Measurements from ENCODE around the gene DUS4L.
A peak's percentile ranks its signal among the peaks of the same experiment; 100 is the strongest.
"Not testable (repeated sequence)": the region's sequence is repeated elsewhere in the genome, so short reads cannot be mapped to it uniquely, and the experiment has no call there.

Gene DUS4L, protein sequence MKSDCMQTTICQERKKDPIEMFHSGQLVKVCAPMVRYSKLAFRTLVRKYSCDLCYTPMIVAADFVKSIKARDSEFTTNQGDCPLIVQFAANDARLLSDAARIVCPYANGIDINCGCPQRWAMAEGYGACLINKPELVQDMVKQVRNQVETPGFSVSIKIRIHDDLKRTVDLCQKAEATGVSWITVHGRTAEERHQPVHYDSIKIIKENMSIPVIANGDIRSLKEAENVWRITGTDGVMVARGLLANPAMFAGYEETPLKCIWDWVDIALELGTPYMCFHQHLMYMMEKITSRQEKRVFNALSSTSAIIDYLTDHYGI

DNA sequence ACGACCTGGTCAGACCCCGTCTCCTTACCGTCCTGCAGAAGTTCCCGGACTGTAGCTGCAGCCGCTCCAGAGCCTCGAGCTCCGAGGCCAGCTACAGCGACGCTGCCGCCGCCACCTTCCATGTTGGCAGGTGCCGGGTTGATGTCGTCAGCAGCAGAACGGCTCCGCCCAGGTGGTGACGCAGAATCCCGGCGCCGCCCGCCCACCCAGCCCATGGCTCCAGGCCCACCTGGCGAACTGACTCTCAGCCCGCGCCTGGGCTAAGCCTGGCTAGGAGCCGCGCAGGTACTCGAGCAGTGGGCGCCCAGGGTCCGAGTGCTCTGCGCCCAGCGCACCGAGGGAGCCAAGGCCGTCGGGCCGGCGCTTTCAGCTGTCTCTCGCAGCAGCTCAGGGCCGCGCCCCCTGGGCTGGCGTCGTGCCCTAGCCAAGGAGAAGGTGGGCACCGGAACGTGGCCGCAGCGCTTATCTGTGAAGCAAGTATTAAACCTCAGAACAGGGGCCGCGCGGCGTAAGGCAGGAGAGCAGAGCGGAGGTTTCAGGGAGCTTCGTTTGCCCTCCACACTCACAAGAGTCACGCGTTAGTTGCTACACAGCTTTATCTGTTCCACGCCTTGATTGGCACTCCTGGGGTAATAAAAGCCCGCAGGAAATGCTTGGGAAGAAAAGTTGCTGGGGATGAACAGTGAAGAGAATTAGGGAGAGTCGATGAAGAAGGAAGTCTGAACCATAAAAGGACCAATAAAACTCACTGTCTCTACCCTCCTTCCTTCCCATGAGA is at the start of gene DUS4L, which contains the start of gene COG5:
Gene DUS4L, plus strand, starts transcription at position 197 of the 778 bp plus-strand sequence. CDS start 3,100 bp downstream, outside the sequence.
Gene COG5, minus strand, starts transcription at position 146 of the 778 bp plus-strand sequence. Its CDS starts 24 bp downstream, at position 122.
- peak; percentile 77 for DNase-seq

DNA sequence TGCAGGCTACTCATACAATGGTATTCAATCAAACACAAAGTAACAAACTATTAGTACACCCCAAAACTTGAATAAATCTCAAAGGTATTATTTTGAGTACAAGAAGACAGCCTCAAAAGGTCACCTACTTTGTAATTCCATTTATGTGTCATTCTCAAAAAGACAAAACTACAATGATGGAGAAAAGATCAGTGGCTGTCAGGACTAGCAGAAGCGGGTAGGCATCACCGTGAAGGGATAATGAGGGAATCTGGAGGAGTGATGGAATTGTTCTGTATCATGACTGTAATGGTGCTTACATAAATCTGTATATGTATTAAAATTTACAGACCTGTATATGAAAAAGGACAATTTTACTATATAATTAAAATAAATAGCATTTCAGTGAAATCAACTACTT is 37.1 kb upstream of the DUS4L start:
- DNase-seq, result no peak

DNA sequence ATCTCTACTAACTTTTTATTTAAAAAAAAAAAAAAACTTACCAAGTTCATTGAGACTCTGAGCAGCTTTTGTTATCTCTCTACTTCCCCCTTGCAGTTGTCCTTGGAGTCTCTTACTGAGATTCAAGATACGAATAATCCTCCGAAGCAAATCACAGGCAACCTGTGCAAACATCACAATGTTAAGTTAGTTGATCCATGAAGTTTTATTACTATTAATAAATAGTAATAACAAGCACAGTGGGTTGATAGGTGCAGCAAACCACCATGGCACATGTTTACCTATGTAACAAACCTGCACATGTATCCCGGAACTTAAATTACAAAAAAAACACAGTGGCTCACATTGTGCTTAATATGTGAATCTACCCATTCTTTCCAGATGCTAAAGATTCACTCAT is 36.6 kb upstream of the DUS4L start:
- DNase-seq, result no peak

GRCh38 chr7:107528461-107528860 is 35.3 kb upstream of the DUS4L start:
- peak; percentile 66 for DNase-seq

DNA sequence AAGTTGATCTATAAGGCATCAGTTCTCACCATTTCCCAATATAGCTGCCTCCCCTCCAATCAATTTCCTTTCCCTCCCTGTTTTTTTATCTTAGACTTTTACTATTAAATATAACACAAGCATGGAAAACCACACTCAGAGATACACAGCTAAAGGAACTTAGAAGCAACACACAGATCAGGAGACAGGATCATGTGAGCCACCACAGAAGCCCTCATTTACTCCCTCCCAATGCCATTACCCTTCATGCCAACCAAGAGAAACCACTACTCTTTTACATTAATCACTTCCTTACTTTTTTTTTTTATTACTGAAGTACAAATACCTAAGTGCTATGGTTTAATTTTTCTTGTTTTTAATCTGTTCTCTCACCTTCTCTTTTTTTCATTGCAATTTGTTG is 33.0 kb upstream of the DUS4L start:
- no peak for DNase-seq

DNA sequence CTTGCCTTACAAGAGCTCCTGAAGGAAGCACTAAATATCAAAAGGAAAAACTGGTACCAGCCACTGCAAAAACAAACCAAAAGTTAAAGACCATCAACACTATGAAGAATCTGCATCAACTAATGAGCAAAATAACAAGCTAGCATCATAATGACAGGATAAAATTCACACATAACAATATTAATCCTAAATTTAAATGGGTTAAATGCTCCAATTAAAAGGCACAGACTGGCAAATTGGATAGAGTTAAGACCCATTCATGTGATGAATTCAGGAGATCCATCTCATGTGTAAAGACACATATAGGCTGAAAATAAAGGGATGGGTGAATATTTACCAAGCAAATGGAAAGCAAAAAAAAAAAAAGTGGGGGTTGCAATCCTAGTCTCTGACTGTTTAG is 29.6 kb upstream of the DUS4L start:
- DNase-seq, result no peak

DNA sequence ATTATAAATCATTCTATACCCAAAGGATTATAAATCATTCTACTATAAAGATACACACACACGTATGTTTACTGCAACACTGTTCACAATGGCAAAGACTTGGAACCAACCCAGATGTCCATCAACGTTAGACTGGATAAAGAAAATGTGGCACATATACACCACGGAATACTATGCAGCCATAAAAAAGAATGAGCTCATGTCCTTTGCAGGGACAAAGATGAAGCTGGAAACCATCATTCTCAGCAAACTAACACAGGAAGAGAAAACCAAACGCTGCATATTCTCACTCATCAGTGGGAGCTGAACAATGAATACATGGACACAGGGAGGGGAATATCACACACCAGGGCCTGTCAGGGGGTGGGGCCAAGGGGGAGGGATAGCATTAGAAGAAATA is 26.5 kb upstream of the DUS4L start:
- DNase-seq, result not testable (repeated sequence)

DNA sequence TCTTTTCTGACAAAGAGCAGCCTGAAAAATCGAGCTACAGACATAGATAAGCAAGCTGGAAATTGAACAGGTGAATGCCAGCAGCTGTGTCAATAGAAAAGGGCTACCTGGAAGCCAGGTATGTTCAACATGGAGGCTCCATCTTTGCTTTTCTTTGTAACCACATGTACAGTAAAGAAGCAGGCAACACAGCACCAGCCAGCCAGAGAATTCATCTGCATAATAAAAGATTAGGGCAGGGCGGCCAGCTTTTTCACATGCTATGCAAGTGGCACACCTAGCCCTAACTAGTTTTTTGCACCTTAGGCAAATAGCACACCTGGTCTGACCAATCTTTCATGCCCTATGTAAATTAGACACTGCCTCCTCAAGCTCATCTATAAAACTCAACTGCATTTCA is 25.8 kb upstream of the DUS4L start:
- DNase-seq, result no peak

DNA sequence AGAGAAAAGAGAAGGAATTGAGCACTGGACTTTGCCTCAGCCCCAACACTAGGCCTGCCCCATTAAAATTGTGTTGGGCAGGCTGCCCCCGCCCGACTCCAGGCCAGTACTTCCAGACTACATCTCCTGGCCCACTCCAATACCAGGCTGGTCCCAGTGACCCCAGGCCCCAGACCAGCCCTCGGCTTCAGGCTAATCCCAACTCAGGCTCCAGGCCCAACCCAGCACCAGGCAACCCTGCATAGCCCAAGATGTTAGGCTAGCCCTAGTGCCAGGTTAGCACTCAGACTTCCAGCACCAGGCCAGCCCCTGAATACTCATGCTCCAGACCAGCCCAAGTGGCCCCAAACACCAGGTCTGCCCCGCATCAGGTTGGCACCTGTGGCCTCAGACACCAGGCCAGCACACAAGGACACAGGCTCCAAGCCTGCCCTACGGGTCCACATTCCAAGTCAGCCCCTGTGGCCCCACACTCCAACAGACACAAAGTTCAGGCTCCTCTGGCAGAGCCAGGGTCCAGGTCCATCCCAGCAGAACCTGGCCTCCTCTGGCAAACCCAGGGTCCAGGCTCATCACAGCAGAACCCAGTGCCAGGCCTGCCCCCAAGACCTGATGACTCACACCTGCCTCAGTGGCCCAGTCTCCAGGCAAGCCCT is 20.3 kb upstream of the DUS4L start:
- no peak for DNase-seq

DNA sequence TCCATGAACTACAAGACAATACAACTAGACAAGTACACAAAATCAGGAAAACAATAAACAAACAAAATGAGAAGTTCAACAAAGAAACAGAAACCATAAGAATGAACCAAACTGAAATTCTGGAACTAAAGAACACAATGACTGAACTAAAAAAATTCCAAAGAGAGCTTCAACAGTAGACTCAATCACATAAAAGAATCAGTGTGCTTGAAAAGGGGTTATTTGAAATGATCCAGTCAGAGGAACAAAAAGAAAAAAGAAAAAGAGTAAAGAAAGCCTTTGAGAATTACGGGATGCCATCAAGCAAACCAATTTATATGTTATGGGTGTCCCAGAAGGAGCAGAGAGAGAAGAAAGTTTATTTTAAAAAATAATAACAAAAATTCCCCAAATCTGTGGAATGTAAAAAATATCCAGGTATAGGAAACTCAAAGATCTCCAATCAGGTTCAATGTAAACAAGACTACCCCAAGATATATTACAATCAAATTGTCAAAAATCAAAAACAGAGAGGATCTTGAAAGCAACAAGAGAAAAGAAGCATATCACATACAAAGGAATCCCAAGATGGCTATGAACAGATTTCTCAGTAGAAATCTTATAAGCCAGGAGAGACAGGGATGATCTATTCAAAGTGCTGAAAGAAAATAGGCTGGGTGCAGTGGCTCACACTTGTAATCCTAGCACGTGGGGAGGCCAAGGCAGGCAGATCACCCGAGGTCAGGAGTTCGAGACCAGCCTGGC is 18.8 kb upstream of the DUS4L start:
- DNase-seq, result no peak

DNA sequence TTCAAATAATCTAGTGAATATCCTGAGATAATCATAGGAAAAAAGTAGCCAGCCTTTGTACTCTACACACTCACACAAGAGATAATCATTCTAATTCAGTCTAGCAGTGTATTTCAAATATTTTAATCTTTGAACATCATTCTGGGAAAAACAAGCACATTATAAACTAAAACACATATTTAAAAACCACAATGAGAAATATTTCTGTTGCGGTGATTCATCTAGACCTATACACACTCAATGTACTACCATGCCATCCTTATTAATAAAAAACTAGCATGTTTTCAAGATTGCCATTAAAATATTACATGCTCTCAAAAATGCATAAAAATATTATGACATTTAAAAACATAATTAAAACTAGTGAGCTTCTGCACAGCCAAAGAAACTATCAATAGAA is 11.8 kb upstream of the DUS4L start:
- DNase-seq, result peak; percentile 30

- no peak for DNase-seq
Measured at GRCh38 chr7:107555893-107556292, 7.9 kb upstream of the DUS4L start.

DNA sequence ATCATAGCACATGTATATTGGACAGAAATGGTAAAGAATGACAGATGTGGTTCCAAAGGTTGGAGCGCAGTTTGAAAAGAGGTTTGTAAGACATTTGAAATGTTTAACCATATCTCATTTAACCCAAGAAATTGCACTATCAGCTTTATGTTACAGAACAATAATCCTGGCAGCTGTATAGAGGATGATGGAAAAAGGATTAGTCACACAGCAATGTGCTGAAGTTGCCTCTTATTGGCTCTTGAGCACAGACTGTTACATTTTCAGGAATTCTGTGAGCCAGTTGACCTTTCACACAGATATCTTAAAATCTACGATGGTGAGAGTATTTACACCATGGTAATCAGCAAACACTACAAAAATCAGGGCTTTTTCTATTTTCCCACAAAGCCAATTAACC is 3.9 kb upstream of the DUS4L start:
- peak; percentile 72 for DNase-seq

DNA sequence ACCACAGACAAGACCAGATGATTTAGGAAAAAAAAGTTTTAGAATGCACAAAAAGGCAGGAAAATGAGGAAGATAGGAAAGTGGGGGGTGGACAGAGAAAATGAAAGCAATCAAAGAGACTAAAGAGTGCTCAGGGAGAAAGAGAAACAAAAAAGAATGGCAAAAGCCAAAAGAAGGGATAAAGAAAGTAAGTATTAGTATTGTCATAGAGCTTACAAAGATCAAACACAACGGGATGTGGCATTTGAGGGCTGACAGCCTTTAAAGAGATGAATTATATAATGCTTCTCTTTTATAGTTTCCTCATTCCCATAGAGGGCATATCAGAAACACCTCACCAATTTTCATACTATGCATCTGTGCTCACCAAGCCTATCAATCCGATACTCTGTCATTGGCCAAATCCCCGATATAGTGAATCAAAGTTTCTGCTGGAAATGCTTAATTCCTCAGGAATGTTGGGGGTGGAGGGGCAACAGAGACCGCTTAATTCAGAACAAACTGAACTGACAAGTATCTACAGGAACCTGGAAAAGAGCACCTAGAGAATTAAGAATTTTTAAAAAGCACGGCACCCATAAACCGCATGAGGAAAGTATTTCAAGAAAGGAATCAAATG is 2.8 kb upstream of the DUS4L start:
- DNase-seq, result no peak

- peak; percentile 3 for DNase-seq
Measured at GRCh38 chr7:107563081-107563774, 543 bp upstream of the DUS4L start.

DNA sequence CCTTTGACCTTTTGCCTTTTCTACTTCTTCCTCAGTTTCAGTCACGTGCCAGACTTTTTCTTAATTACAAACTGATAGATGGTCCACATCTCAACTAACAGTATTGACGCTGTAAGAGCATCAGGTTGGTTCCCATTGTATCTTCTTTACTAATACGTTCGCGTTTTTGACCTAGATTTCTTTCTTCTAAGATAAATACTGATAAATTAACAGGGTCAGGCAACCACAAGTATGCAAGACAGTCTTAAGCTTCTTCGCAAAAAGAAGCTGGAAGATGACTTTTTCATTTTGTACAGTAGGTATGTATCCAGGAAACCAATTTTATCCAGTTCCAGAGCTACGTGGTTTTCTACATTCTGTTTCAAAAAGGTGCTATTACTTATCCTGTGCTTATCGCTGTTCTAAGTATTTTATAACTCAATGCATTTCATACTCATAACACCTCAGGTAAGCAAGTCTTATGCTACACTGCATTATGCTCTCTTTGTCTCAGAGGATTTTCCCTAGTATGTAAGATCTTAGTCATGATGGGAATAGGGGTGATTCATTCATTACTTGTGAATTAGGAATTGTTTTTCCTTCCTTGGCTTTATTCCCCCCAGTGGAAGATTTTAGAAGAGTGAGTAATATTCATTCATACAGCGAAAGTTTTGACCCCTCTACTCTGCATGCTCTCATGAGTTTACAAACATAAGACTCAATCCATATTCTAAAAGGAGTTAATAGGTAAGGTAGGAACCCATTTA is 955 bp downstream of the DUS4L start:
- DNase-seq, result peak; percentile 93

GRCh38 chr7:107570298-107570697 is 6.5 kb downstream of the DUS4L start:
- DNase-seq, result no peak

DNA sequence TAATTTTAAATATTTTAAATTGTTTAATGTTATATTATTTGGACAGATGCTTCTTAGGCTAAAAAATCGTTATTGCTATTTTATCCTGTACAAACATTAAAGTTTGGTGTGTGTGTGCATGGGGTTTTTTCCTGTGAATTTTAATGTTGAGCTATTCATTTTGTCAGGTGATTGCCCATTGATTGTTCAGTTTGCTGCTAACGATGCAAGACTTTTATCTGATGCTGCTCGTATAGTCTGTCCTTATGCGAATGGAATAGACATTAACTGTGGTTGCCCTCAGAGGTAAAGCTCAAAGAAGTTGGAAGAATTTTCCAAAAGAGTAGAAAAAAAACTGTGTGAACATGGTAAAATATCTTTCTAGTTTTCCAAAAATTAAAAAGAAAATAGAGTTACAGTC is 9.8 kb downstream of the DUS4L start:
- DNase-seq, result no peak

GRCh38 chr7:107579554-107579884 is 15.7 kb downstream of the DUS4L start:
- peak; percentile 22 for DNase-seq

- DNase-seq, result peak; percentile 61
Measured at GRCh38 chr7:107579885-107580715, 16.3 kb downstream of the DUS4L start, which contains the start of gene BCAP29. Gene BCAP29, plus strand, starts transcription at chr7:107580246. Its CDS starts 527 bp downstream, at chr7:107580773.
